Spleen (tissue), 7 donors: Measurements from ENCODE around the gene HECTD3.

Experiments
- CTCF ChIP-seq, 11 experiments: fragments of 200-600 bp in 7 of 11; fragments of 450-650 bp in 4 of 11; sonication (generic) in 4 of 11; IDR thresholded peaks in 8 of 11; conservative IDR thresholded peaks in 3 of 11; 1 replicate in 7 of 11; 2 replicates in 4 of 11; pipeline versions ENCODE4 v1.4.0 to v1.8.0; 2016 to 2021; ENCODE audit warnings: antibody characterized with exemption in 11 of 11, inconsistent platforms in 4 of 11, mild to moderate bottlenecking in 1 of 11
- POLR2A ChIP-seq, 3 donors: fragments of 450-650 bp; IDR thresholded peaks; one replicate each; pipeline ENCODE4 v1.5.1; 2017; ENCODE audit warnings: antibody characterized with exemption in 3 of 3, mild to moderate bottlenecking in 1 of 3
- donor health status: DM: no; HTN: no; CAD: no; lungs with moderate emphysema.
- donor health status: DM: no; HTN: no; CAD: no.
- donor health status: DM: no; HTN: no; CAD: no.

DNA sequence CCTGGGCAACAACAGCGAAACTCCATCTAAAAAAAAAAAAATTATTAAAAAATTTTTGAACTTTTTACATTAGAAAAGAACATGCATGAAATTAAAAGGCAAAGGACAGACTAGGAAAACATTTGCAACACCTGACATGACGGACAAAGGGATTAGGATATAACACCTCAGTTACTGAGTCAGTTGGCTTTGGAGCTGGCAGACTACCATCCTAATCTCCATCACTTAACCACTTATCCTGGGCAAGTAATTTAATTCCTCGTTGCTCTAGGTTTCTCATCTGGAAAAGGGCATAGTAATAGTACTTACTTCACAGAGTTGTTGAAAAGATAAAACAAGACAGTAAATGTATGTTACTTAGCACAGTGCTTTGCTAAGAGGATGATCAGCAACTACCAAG lies 11.9 kb downstream of the HECTD3 start:
- no peak for TF ChIP-seq POLR2A (IDR thresholded peaks at IDR 0.05)
- no peak for TF ChIP-seq CTCF (IDR thresholded peaks at IDR 0.05 in 8 of 11, conservative IDR thresholded peaks at IDR 0.05 in 3 of 11)
